ENCODE results near the gene SLC6A1. TPM values are rescaled to one million over a fixed set of nuclear protein-coding genes. Genes with fewer than 3 reads are reported as not detected.

The SLC6A1 gene
- total RNA-seq, 2 experiments from 2014 or later, result not detected

DNA sequence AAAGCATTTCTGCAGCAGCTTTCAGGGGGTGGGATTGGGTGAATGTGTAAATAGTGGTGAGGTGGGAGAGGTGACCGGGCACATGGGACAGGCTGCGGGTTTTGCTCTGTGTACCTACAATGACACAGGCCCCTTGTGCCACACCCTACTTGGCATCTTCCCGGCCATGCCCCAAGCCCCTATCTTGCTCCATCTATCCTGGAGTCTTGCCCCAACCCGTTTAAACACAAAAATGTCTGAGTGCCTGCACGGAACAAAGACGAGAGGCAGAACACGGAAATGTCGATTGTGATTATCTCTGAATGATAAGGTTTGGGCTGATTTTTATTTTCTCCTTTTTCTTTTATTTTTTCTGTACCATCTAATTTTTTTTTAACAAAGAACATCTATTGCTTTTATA is 46.0 kb upstream of the SLC6A1 start:
- ChIA-PET CTCF (no interaction called here), POLR2A (no interaction called here)
- Mint-ChIP-seq H3K27me3 (peaks cover 29% of the 10 kb centered on the region), H3K27ac (no peak overlapping the region), H3K4me3 (no peak overlapping the region), H3K9me3 (peaks cover 2% of the 10 kb centered on the region), H3K4me1 (ENCODE audit: low read depth) (no peaks in the 10 kb centered on the region), H3K36me3 (ENCODE audit: low read depth) (no peaks in the 10 kb centered on the region)
- ATAC-seq (ENCODE audit: poor library complexity) (no peak), DNase-seq (no peak)
- Histone ChIP-seq H3K4me3 (ENCODE audit: low read length) (no peak overlapping the region), H3K4me1 (ENCODE audit: insufficient read depth, low read length) (no peaks in the 10 kb centered on the region), H3K36me3 (ENCODE audit: insufficient read depth, low read length) (no peaks in the 10 kb centered on the region), H3K27ac (ENCODE audit: low read depth in 1 of 2, low read length in 2 of 2) (no peak overlapping the region), H3K27me3 (ENCODE audit: control insufficient read depth in 1 of 2, insufficient read depth in 2 of 2, low read length in 2 of 2) (peaks cover 2 to 4% of the 10 kb centered on the region in 2 experiments), H3K9me3 (ENCODE audit: control insufficient read depth in 1 of 2, insufficient read depth in 1 of 2, low read length in 2 of 2) (peaks cover 0 to 4% of the 10 kb centered on the region in 2 experiments)
- intact Hi-C loops (cut with DNase I, micrococcal nuclease), result loop anchor here (5.0 kb wide), 2 partner anchors 396 to 706 kb away; no protein-coding TSS in a partner anchor
- TF ChIP-seq, protein P1, sequence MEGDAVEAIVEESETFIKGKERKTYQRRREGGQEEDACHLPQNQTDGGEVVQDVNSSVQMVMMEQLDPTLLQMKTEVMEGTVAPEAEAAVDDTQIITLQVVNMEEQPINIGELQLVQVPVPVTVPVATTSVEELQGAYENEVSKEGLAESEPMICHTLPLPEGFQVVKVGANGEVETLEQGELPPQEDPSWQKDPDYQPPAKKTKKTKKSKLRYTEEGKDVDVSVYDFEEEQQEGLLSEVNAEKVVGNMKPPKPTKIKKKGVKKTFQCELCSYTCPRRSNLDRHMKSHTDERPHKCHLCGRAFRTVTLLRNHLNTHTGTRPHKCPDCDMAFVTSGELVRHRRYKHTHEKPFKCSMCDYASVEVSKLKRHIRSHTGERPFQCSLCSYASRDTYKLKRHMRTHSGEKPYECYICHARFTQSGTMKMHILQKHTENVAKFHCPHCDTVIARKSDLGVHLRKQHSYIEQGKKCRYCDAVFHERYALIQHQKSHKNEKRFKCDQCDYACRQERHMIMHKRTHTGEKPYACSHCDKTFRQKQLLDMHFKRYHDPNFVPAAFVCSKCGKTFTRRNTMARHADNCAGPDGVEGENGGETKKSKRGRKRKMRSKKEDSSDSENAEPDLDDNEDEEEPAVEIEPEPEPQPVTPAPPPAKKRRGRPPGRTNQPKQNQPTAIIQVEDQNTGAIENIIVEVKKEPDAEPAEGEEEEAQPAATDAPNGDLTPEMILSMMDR (IDR thresholded peaks at IDR 0.05), result no peak

DNA sequence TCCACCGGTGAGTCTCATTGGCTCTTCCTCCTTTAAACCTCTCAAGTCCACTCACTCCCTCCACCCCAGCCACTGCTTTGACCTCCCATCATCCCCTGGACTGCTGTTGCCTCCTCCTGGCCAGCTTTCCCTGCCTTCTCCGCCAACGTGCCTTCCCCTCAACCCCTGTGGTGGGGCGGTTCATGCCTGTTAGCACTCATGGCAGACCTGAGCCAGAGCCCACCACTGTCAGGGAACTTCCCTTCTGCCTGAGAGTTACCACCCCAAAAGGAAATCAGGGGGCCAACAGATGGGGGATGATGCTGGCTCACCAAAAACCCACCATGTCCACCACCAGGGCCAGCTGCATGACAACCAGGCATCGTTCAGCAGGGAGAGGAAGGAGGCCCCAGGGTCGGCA is 44.2 kb upstream of the SLC6A1 start:
- Histone ChIP-seq H3K36me3 (ENCODE audit: insufficient read depth, low read length) (no peaks in the 10 kb centered on the region), H3K27ac (ENCODE audit: low read depth in 1 of 2, low read length in 2 of 2) (no peak overlapping the region), H3K4me3 (ENCODE audit: low read length) (no peak overlapping the region), H3K4me1 (ENCODE audit: insufficient read depth, low read length) (no peaks in the 10 kb centered on the region), H3K27me3 (ENCODE audit: control insufficient read depth in 1 of 2, insufficient read depth in 2 of 2, low read length in 2 of 2) (peaks cover 0 to 4% of the 10 kb centered on the region in 2 experiments), H3K9me3 (ENCODE audit: control insufficient read depth in 1 of 2, insufficient read depth in 1 of 2, low read length in 2 of 2) (no peaks in the 10 kb centered on the region)
- H3K27ac Mint-ChIP-seq, result no peak overlapping the region
- H3K36me3 Mint-ChIP-seq (ENCODE audit: low read depth), result no peaks in the 10 kb centered on the region
- ChIA-PET CTCF (no interaction called here), POLR2A (no interaction called here)
- H3K4me1 Mint-ChIP-seq (ENCODE audit: low read depth), result no peaks in the 10 kb centered on the region
- TF ChIP-seq, protein P1 (IDR thresholded peaks at IDR 0.05), result no peak
- H3K4me3 Mint-ChIP-seq, result no peak overlapping the region
- no peaks in the 10 kb centered on the region for H3K9me3 Mint-ChIP-seq
- no peak for DNase-seq
- peaks cover 25% of the 10 kb centered on the region for H3K27me3 Mint-ChIP-seq
- ATAC-seq (ENCODE audit: poor library complexity), result no peak
- intact Hi-C loops (cut with DNase I, micrococcal nuclease), result loop anchor here (5.0 kb wide), 2 partner anchors 394 to 704 kb away; no protein-coding TSS in a partner anchor

DNA sequence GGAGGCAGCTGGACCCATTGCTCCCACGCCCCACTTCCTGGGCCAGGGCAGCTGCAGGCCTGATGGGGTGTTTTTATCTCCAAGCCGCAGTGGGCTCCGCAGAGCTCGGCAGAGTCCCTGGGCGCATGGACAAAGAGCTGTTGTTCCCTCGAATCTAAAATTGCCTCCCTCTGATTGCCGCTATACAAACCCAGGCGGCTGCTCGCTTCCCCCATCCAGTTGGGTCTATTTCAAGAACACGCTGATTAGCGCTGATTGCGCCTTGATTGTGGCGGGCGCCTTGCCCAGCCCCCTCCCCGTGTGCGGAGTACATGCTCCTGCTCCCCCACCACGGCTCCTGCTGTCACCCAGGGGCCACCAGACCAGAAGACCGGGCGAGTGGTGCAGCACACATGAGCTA is 43.4 kb upstream of the SLC6A1 start:
- Histone ChIP-seq H3K27ac (ENCODE audit: low read depth in 1 of 2, low read length in 2 of 2) (no peak overlapping the region), H3K4me3 (ENCODE audit: low read length) (no peak overlapping the region), H3K36me3 (ENCODE audit: insufficient read depth, low read length) (no peaks in the 10 kb centered on the region), H3K27me3 (ENCODE audit: control insufficient read depth in 1 of 2, insufficient read depth in 2 of 2, low read length in 2 of 2) (peaks cover 0 to 4% of the 10 kb centered on the region in 2 experiments), H3K9me3 (ENCODE audit: control insufficient read depth in 1 of 2, insufficient read depth in 1 of 2, low read length in 2 of 2) (no peaks in the 10 kb centered on the region), H3K4me1 (ENCODE audit: insufficient read depth, low read length) (no peaks in the 10 kb centered on the region)
- TF ChIP-seq, protein P1 (IDR thresholded peaks at IDR 0.05), result no peak
- ChIA-PET CTCF (no interaction called here), POLR2A (no interaction called here)
- H3K27me3 Mint-ChIP-seq, result peaks cover 16% of the 10 kb centered on the region
- ATAC-seq (ENCODE audit: poor library complexity), result no peak
- no peak for DNase-seq
- H3K36me3 Mint-ChIP-seq (ENCODE audit: low read depth), result no peaks in the 10 kb centered on the region
- H3K27ac Mint-ChIP-seq, result no peak overlapping the region
- intact Hi-C loops (cut with DNase I, micrococcal nuclease), result loop anchor here (5.0 kb wide), 2 partner anchors 393 to 703 kb away; no protein-coding TSS in a partner anchor
- H3K9me3 Mint-ChIP-seq, result no peaks in the 10 kb centered on the region
- H3K4me3 Mint-ChIP-seq, result no peak overlapping the region
- no peaks in the 10 kb centered on the region for H3K4me1 Mint-ChIP-seq (ENCODE audit: low read depth)

Data from CD4-positive, alpha-beta T cell (primary cell).